Mucosa of gallbladder (tissue), 1 donor: ENCODE measurements around the gene MYCBP2. TPM values are rescaled to one million over a fixed set of nuclear protein-coding genes. Genes with fewer than 3 reads are reported as not detected.
"Not testable (repeated sequence)": the region's sequence is repeated elsewhere in the genome, so short reads cannot be mapped to it uniquely, and the experiment has no call there.

ENCODE experiments used
- DNase-seq: peaks from one replicate; pipeline ENCODE4 v3.0.0-alpha.2; 2020; ENCODE audit warnings: low spot score
- total RNA-seq: library from RNA; stranded (reverse); gene quantifications from one replicate; pipeline ENCODE4 v1.2.1, GENCODE V29; 2021
- donor health status: DM: no; HTN: no; CAD: no.

Gene MYCBP2
- total RNA-seq, 1 donor from 2014 or later, result 71.8 TPM

DNA sequence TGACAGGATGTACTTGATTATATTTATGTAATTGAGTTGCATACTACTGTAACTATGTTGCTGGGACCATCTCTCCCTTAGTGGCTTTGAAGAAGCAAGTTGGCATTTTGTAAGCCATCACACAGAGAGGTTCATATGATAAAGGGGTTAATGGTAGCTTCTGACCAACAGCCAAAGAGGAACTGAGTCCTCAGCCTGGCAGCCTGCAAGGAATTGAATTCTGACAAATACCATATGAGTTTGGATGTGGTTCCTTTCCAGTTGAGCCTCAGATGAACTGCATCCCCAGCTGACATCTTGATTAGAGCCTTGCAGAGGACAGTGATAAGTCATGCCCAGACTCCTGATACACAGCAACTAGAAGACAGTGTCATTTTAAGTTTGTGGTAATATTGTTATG is 8.6 kb upstream of the MYCBP2 start:
- no peak for DNase-seq

DNA sequence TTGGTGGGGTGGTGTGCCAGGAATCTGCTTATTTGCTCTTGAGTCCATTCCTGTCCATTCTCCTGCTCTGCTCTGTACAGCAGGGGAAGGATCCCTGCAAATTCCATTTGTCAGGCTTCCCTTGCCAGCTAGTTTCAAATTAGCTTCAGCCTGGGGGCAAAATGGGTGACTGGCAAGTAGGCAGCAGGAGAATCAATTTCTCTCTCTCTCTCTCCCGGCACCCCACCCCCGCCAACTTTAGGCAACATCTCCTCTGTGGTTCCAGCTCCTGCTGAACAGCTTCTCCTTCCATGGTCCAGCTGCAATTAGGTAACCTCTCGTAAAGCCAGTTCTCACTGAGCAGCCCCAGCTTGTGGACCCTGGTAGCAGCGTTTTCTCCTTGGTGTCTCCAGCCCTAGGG is 6.7 kb upstream of the MYCBP2 start:
- no peak for DNase-seq

DNA sequence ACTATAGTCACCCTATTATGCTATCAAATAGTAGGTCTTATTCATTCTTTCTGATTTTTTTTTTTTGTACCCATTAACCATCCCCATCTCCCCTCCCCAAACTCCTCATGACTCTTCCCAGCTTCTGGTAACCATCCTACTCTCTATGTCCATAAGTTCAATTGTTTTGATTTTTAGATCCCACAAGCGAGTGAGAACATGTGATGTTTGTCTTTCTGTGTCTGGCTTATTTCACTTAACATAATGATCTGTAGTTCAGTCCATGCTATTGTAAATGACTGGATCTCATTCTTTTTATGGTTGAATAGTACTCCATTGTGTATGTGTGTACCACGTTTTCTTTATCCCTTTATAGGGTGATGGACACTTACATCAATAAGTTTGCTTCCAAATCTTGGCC is 4.5 kb upstream of the MYCBP2 start:
- no peak for DNase-seq

DNA sequence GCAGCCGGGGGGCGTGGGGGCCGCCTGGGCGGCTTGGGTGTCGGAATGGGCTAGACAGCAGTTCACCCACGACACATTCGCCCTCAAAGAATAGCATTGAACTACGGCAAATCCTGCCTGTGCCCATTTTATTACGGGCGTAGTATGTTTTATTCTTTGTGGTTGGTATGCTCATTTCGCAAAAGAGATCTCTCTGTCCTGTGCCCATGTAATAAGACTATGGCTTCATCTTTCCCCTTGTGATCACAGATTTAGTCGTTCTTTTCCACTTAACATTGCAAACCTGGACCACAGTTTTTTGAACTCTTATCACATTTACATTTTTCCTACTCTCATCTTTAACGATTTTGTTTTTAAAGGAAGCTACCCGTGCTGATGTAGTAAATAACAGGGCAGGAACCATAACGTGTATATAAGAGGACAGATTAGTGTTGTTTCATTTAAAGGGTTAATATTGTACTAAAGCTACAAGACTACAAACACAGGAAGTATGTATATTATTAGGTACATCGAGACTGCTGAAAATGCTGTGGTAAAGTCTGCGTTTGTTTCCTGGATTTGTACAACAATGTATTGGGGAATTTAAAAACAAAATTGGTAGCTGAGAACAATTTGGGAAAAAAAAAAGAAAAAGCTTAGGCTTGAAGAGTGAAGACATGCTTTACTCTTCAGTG is 3.2 kb upstream of the MYCBP2 start:
- DNase-seq, result no peak

DNA sequence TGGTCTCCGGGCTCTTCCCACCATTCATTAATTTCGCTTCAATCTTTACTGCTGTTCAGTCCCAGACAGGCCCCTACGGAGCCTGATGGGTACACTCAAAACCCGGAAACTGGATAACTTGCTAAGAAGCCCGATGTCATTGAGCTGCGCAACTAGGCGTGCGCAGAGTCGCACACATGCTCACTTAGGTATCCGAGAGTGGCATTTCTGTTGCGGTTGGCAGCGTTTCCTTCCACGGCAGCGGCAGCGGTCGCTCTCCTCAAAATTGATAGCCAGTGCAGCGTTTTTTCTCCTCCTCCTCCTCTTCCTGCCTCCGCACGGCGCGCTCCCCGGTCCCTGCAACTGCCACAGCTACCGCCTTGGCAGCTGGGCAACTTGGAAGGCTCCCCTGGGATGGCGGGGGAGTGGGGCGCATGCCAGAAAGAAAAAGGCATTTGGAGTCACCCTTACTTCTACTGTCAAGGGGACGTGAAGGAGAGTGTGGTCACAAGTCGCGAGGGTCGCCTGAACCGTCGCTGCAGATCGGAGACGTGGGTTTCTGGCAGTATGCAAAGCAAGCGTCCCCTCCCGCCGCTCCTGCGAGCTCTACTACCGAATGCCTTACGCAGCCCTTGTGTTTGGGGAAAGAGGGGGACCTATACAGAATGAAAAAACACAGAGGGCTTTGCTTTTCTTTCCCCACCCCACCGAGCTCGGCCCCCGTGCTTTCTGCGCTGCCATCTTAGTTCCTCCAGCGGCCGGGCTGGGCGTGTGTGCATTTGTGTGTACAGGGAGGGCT is 2.4 kb upstream of the MYCBP2 start:
- DNase-seq, result peak; percentile 93

DNA sequence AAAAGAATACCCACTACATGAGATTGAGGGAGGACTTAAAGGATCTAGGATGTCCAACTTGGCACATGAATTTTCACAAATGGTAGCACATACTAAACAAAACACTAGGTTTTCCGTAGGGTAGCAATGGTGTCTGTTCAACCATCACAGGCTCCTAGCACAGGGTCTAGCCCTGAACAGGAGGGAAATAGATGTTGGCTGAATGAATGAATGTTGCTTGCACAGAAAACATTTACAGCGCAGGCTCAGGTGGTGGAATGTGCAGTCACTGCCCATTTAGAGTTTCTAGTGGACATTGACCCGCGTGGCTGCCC is 1.9 kb upstream of the MYCBP2 start:
- DNase-seq, result no peak

DNA sequence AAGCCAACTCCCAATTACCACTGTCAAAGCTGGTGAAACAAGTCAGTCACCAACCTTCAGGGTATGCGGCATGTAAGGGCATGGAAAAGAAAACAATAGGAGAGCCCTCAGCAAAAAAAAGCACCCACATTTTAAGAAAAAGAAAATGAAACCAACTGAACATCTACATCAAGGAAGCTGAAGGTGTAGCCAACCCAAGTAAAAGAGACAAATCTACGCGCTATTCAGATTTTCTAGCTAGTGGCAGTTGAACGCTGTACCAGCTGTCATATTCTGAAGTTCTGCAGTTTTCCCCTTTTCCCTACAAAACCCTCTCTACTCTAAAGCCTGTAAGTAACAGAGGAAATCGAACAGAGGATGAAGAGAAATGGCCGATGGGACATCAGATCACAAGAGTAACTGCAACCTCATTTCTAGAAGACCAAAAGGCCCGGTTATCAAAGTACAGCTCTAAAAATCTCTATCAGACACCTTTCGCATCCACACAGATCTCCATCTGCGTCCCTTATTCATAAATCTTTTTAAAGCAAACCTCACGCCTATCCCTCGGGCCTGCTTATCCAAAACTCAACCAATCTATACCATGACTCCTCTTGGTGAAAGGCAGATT is 1.4 kb downstream of the MYCBP2 start:
- DNase-seq, result no peak

DNA sequence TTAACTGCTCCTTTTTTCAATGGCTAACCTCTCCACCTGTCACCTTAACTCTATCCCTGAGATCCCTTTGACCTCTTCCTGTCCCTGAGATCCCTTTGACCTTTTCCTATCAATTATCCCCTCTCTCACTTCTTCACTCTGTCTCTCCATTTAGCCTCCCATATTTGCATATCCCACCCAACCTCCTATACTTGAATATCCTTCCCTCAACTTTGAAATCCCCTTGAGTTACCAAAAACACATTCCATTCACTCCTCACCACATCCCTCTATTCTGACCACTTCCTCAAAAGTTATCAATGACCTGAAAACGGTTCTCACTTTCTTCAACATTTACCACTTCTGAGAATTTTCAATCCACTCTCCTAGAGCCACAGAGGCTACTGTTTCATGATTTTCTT is 3.0 kb downstream of the MYCBP2 start:
- DNase-seq, result no peak

DNA sequence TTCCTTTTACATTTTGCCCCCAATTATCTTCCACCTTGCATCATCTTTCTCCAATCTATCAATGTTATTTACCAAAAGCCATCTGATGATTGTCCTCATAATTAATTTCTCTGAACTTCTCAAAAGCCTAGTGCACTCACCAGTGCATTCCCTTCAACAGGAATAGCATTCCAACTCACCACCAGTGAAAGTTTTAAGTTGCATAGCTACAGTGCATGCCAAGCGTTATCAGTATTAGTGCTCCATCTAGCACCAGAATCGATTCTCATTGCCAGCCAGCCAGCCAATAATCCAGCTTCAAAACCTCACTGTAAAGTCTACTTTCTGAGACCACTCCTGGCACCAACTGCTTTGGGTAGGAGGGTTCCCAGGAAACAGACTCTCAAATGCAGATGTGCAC is 7.4 kb downstream of the MYCBP2 start:
- no peak for DNase-seq

DNA sequence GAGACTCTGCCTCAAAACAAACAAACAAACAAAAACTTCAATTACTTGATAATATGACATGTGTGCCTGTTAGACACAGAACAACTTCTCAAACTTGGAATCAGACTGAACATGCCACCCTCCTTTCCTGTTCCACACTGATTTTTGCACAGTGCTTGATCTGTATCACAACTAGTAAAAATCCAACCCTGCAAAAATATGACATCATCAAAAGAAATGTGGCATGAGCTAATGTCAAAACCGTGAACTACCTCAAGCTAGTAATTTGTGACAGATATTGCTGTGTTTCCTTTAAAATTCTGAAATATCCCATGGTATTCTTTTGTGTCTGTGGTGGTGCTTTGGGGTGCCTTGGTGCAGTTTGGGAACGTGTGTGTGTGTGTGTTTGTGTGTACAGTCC is 8.2 kb downstream of the MYCBP2 start:
- no peak for DNase-seq

DNA sequence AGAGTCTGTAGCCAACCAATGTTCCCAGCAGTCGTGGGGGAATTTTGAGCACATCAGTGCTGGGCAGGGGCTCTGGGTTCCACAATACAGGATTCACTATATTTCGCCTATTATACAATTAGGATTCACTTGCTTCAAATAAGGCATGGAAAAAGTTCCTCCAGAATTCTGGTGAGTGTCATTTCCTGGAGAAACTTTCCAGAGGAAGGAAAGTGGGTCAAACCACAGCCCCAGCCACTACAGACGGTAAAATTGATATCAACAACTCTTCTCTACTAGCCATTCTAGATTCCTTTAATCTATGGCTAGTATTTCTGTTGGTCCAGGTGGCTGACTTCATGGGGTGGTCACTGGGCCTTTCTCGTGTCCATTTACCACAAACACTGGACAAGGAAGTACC is 10.5 kb downstream of the MYCBP2 start:
- DNase-seq, result no peak

DNA sequence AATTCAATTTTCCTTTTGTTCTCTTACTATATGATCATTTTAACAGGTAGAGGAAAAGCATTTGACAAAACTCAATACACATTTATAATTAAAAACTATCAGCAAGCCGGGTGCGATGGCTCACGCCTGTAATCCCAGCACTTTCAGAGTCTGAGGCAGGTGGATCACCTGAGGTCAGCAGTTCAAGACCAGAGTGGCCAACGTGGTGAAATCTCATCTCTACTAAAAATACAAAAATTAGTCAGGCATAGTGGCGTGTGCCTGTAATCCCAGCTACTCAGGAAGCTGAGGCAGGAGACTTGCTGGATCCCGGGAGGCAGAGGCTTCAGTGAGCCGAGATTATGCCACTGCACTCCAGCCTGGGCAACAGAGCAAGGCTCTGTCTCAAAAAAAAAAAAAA is 11.4 kb downstream of the MYCBP2 start:
- not testable (repeated sequence) for DNase-seq

DNA sequence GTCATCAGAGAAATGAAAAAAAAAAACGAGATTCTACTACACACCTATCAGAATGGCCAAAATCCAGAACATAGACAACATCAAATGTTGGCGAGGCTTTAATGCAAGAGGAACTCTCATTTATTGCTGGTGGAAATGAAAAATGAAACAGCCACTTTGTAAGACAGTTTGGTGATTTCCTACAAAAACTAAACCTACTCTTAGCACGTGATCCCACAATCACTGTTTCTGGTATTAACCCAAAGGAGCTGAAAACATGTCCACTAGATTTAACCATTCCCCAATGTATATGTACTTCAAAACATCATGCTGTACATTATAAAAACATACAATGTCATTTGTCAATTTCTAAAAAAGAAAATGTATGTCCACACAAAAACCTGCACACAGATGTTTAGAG is 13.0 kb downstream of the MYCBP2 start:
- DNase-seq, result no peak

DNA sequence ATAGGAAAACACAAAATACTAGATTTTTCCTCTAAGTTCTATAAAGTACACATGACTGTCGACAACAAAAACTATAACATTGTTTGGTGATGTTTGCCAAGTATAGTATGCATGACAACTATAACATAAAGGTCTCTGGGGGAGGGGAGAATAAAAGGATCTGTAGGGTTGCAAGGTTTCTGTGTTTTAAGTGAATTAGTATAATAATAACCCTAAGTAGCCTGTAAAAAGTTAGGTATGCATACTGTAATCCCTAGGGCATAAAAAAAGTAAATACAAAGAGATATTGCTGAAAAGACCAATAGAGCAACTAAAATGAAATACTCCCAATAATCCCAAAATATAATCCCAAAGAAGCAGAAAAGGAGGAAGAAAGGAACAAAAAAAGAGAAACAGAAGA is 14.6 kb downstream of the MYCBP2 start:
- no peak for DNase-seq

DNA sequence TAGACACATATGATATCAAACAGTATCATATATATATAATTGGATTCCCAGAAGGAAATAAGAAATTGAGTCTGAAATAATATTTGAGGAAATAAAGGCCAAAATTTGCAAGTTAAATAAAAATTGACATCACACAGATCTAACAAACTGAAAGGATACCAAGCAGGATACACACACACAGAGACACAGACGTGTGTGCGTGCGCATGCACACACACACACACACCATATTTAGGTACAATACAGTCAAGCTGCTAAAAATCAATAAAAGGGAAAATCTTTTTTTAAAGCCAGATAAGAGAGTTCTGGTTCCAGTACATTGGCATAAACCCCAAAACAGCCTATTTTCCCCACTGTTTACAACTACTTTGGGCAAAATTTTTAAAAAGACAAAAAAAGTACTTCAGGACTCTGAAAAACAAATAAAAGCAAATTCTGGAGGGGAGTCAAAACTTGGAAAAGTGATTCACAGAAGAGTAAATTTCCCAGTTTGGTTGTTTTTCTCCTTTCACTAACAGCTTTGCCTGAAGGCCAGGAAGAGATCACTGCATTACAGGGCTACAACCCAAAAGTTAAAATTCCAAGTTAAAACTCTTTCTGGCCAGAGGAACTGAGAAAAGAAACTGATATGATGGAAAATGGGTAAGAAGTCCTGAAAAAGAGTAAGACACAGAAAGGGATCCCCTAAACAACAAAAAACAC is 16.2 kb downstream of the MYCBP2 start:
- no peak for DNase-seq

DNA sequence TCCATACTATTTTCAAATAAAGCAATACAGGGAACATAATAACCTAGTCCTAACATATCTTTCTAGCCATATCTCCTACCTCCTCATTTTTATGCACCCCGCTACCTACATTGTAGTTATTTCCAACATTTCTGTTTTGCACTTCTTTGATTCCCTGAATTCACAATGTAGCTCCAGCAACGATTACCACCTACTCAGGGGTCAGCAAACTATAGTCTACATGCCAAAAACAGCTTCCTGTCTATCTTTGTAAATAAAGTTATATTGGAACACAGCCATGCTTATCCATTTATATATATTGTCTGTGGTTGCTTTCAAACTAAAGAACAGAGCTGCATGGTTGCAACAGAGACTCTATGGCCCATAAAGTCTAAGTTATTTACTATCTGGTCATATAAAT is 16.7 kb downstream of the MYCBP2 start:
- DNase-seq, result no peak

DNA sequence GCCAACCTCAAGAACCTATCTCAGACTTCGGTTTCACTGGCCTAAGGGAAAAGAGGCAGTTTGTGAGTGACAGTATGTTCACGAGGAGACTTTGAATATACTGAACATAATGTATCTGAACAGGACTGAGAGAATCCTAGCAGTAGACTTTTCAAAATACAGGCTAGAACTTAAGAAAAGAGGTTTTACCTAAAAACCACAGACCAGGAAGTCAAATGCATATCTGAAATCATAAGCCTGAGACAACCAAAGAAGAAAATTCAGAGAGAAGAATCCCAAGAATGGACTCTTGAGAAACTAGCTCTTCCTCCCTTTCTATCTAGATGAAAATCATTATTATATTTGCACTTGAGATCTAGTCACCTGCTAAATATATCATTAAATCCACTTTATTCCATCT is 17.6 kb downstream of the MYCBP2 start:
- DNase-seq, result no peak

DNA sequence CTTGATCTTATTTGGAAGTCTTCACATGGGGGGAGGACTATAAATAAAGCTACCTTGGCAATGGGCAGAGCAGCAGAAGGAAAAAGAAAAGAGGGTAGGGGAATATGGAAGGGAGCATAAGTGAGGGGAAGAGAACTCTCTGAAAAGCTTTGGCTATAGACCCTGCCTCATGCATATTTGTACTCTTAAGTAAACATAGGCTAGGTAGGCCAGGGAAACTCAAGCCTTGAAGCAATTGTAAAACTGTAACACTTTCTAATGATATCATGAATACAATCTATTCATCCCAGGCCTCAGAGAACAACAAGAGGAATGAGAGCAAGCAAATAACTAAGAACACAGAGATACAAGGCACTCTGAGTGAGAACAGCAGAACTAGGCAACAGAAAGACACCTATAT is 20.4 kb downstream of the MYCBP2 start:
- no peak for DNase-seq

DNA sequence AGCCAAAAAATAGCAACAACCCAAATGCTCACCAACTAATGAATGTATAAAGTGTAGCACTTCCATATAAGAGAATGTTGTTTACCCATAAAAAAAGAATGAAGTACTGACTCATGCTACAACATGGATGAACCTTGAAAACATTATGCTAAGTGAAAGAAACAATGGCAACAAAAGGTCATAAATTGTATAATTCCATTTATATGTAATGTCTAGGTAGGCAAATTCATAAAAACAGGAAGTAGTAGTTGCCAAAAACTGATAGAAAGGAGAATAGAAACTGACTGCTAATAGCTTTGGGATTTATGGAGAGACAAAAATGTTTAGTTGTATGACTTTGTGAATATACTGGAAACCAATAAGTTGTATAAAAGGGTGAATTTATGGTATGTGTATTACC is 21.6 kb downstream of the MYCBP2 start:
- no peak for DNase-seq

DNA sequence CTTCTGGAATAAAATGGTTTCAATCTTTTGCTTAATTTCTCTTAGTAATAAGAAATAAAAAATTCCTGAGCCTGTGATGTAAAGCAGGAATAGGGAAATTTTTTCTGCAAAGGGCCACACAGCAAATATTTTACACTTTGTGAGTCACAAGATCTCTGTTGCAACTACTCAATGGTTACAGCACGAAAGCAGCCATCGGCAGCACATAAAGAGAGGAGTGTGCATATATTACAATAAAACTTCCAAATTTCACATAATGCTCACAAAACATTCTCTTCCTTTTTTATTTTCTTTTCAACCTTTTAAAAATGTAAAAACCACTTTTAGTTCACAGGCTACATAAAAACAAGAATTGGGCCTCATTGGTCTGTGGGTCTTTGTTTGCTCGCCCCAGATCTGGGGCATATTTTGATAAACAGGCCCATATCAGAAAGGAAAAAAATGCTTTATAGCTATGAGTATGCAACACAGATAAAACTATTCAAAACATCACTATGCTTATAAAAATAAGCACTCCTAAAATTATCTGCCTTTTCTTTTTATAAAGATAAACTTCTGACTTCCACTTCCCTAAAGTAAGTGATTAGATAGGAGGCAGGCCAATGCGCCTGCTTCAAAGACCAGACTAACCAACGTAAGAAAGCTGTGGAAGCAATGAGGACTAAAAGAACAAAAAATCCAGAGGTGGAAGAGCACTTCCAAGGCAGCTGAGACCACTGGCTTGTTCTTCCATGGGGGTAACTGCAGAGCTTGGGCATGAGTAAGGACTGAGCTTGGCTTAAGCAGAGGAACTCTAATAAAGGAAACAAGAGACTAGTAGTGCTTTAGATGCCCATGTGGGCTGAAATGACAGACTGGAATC is 26.5 kb downstream of the MYCBP2 start:
- DNase-seq, result no peak

DNA sequence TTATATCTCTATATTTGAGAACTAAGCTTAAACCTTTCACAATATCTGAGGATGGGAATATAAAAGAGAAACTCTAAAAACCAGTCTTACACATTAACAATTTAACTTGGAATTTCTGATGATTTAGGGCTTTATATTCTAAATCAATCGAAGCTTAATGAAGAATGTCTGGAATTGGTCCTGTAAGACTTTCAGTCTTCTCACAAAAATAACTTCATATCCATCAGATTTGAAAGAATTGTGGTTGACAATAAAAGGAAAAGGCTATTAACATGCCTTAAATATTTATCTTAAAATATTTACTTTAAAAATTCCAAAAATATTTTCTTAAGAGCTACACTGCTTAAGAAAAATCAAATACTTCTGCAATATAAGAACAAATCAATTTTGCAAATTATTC is 27.3 kb downstream of the MYCBP2 start:
- DNase-seq, result no peak

DNA sequence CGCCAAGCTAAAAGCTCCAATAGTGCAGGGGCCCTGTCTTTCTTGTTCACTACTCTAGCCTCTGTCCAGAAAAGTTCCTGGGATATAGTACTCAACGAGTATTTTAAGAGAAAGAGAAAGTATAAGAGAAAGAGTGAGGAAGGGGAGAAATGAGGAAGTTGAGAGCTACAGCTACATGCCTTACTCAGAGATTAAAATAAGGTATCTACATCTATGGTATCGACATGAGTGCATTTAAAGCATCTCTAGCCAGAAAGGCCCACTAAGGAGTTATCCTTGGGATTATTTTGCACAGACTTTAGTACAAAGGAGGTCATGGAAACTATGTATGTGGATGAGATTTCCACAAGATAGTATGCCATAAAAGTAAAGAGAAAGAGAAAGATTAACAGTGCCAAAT is 28.5 kb downstream of the MYCBP2 start:
- no peak for DNase-seq
